Measurements from ENCODE around the gene VAPA. TPM values are rescaled to one million over a fixed set of nuclear protein-coding genes. Genes with fewer than 3 reads are reported as not detected.

VAPA gene
- total RNA-seq, 1 donor from 2014 or later, result 167 TPM

- no peak for DNase-seq
Measured at GRCh38 chr18:10006311-10006893, 92.6 kb downstream of the VAPA start.

GRCh38 chr18:10008006-10008647 is 94.3 kb downstream of the VAPA start:
- DNase-seq, result no peak

Small RNA genes lying within 50 kb of the gene (small RNA-seq; reads per million reads assigned to genes)
- gene RNA5SP450, result not detected

Other genes starting within 250 kb of the VAPA start
- 27.6 TPM for gene RAB31, start 205.7 kb upstream of the VAPA start, total RNA-seq
- gene TXNDC2, start 28.0 kb upstream of the VAPA start, total RNA-seq, result not detected